ENCODE data around the gene CENPT. TPM values are rescaled to one million over a fixed set of nuclear protein-coding genes. Genes with fewer than 3 reads are reported as not detected.

CENPT gene
- total RNA-seq, 4 donors from 2014 or later: 15.7 to 43.8 (median 26.2) TPM

- Histone ChIP-seq H3K4me1 (peaks cover 0 to 4% of the 10 kb centered on the region in 2 donors), H3K4me3 (replicated peaks in 1 of 3) (no peak overlapping the region), H3K36me3 (peaks cover 58 to 77% of the 10 kb centered on the region in 2 donors), H3K9me3 (no peaks in the 10 kb centered on the region), H3K27me3 (no peaks in the 10 kb centered on the region), H3K27ac (no peak overlapping the region)
- DNase-seq: no peak
- 94 to 95% methylated on average over 13 to 20 of the region's 21 CpGs for WGBS, 2 donors
- TF ChIP-seq POLR2A (IDR thresholded peaks at IDR 0.05) (no peak), CTCF (IDR thresholded peaks at IDR 0.05) (no peak)
- intact Hi-C loops (cut with DNase I): loop anchor here (5.0 kb wide), 2 partner anchors 46 to 161 kb away; no protein-coding TSS in a partner anchor
These were observed 34.2 kb upstream of the CENPT start for GRCh38 chr16:67881621-67882161.

- Histone ChIP-seq H3K4me3 (replicated peaks in 1 of 3) (no peak overlapping the region), H3K27ac (no peak overlapping the region), H3K9me3 (no peaks in the 10 kb centered on the region), H3K27me3 (no peaks in the 10 kb centered on the region), H3K4me1 (peaks cover 0 to 4% of the 10 kb centered on the region in 2 donors), H3K36me3 (peaks cover 58 to 77% of the 10 kb centered on the region in 2 donors)
- TF ChIP-seq CTCF (IDR thresholded peaks at IDR 0.05): no peak
- no peak for TF ChIP-seq POLR2A (IDR thresholded peaks at IDR 0.05)
- 92 to 97% methylated on average over 13 of the region's 13 CpGs for WGBS, 2 donors
- DNase-seq: no peak
- intact Hi-C loops (cut with DNase I): loop anchor here (5.0 kb wide), 2 partner anchors 47 to 162 kb away; no protein-coding TSS in a partner anchor
These were observed 33.1 kb upstream of the CENPT start for GRCh38 chr16:67880584-67880983.

GRCh38 chr16:67879936-67880335, 32.4 kb upstream of the CENPT start:
- Histone ChIP-seq H3K4me1 (peaks cover 4 to 9% of the 10 kb centered on the region in 2 donors), H3K36me3 (peaks cover 58 to 77% of the 10 kb centered on the region in 2 donors), H3K4me3 (replicated peaks in 1 of 3) (no peak overlapping the region), H3K27me3 (no peaks in the 10 kb centered on the region), H3K9me3 (no peaks in the 10 kb centered on the region), H3K27ac (no peak overlapping the region)
- TF ChIP-seq CTCF (IDR thresholded peaks at IDR 0.05) (no peak), POLR2A (IDR thresholded peaks at IDR 0.05) (no peak)
- no peak for DNase-seq
- 87 to 98% methylated on average over 2 to 4 of the region's 5 CpGs for WGBS, 2 donors
- intact Hi-C loops (cut with DNase I): loop anchor here (5.0 kb wide), 2 partner anchors 47 to 162 kb away; no protein-coding TSS in a partner anchor

GRCh38 chr16:67879462-67879861, 32.0 kb upstream of the CENPT start:
- no peak overlapping the region for H3K4me3 ChIP-seq (replicated peaks in 1 of 3)
- peaks cover 58 to 77% of the 10 kb centered on the region in 2 donors for H3K36me3 ChIP-seq
- no peak for DNase-seq
- H3K4me1 ChIP-seq: peaks cover 8 to 12% of the 10 kb centered on the region in 2 donors
- intact Hi-C loops (cut with DNase I): no loop called here
- no peaks in the 10 kb centered on the region for H3K27me3 ChIP-seq
- WGBS, 2 donors: 93 to 94% methylated on average over 12 of the region's 12 CpGs
- H3K9me3 ChIP-seq: no peaks in the 10 kb centered on the region
- TF ChIP-seq CTCF (IDR thresholded peaks at IDR 0.05) (no peak), POLR2A (IDR thresholded peaks at IDR 0.05) (no peak)
- H3K27ac ChIP-seq: no peak overlapping the region

DNA sequence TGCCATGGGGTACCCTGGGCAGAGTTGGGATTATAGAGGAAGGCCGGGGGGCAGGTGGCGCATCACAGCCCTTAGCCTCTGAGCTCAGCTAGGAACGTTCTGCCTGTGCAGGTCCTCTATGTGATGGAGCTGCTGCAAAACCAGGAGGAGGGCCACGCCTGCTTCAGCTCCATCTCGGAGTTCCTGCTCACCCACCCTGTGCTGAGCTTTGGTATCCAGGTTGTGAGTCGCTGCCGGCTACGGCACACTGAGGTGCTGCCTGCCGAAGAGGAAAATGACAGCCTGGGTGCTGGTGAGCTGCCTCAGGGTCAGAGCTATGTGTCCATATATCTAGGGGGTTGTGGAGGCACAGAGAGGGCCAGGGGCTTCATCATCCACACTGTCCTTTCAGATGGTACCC, 31.4 kb upstream of the CENPT start:
- Histone ChIP-seq H3K36me3 (peaks cover 58 to 73% of the 10 kb centered on the region in 2 donors), H3K9me3 (no peaks in the 10 kb centered on the region), H3K27ac (no peak overlapping the region), H3K27me3 (no peaks in the 10 kb centered on the region), H3K4me3 (replicated peaks in 1 of 3) (no peak overlapping the region), H3K4me1 (peaks cover 14 to 16% of the 10 kb centered on the region in 2 donors)
- DNase-seq: no peak
- no peak for TF ChIP-seq CTCF (IDR thresholded peaks at IDR 0.05)
- no peak for TF ChIP-seq POLR2A (IDR thresholded peaks at IDR 0.05)
- intact Hi-C loops (cut with DNase I): no loop called here
- 94 to 97% methylated on average over 7 to 9 of the region's 9 CpGs for WGBS, 2 donors

All from thyroid gland (tissue), 4 donors.